GM19035 (cell line): ENCODE measurements around the gene SGPL1.

Source experiments
- ATAC-seq: cut with Tn5 transposase; IDR thresholded peaks from one replicate; pipeline ENCODE4 v1.9.1; 2021; ENCODE audit not compliant: unreplicated experiment

Gene SGPL1

GRCh38 chr10:70872291-70872690 is 56.5 kb downstream of the SGPL1 start:
- no peak for ATAC-seq

- ATAC-seq: no peak
Observed at GRCh38 chr10:70874061-70874460, 58.3 kb downstream of the SGPL1 start.

GRCh38 chr10:70879207-70879606 is 63.5 kb downstream of the SGPL1 start:
- no peak for ATAC-seq

- peak; percentile 67 for ATAC-seq
Observed at GRCh38 chr10:70880077-70880534, 64.4 kb downstream of the SGPL1 start.

GRCh38 chr10:70884741-70885140 is 69.0 kb downstream of the SGPL1 start:
- ATAC-seq: no peak

GRCh38 chr10:70885481-70885880 is 69.7 kb downstream of the SGPL1 start:
- no peak for ATAC-seq

GRCh38 chr10:70885931-70886903 is 70.5 kb downstream of the SGPL1 start:
- ATAC-seq: no peak

- ATAC-seq: no peak
Observed at GRCh38 chr10:70886921-70887665, 71.3 kb downstream of the SGPL1 start.

- ATAC-seq: peak; percentile 68
Observed at GRCh38 chr10:70887804-70888800, 72.4 kb downstream of the SGPL1 start, which contains the start of gene PCBD1. Gene PCBD1, minus strand, starts transcription at chr10:70888565. Its CDS starts 32 bp downstream, at chr10:70888533.

- ATAC-seq: no peak
Observed at GRCh38 chr10:70889291-70889690, 73.5 kb downstream of the SGPL1 start.

GRCh38 chr10:70890917-70891431 is 75.2 kb downstream of the SGPL1 start:
- ATAC-seq: no peak

GRCh38 chr10:70891627-70892026 is 75.9 kb downstream of the SGPL1 start:
- no peak for ATAC-seq

- no peak for ATAC-seq
Observed at GRCh38 chr10:70892631-70893030, 76.9 kb downstream of the SGPL1 start.

- ATAC-seq: no peak
Observed at GRCh38 chr10:70893227-70894006, 77.7 kb downstream of the SGPL1 start.

- no peak for ATAC-seq
Observed at GRCh38 chr10:70894416-70894815, 78.7 kb downstream of the SGPL1 start.

GRCh38 chr10:70896551-70896950 is 80.8 kb downstream of the SGPL1 start:
- no peak for ATAC-seq

- ATAC-seq: no peak
Observed at GRCh38 chr10:70898687-70899086, 82.9 kb downstream of the SGPL1 start.

- no peak for ATAC-seq
Observed at GRCh38 chr10:70899096-70899495, 83.3 kb downstream of the SGPL1 start.

- no peak for ATAC-seq
Observed at GRCh38 chr10:70901276-70901878, 85.6 kb downstream of the SGPL1 start.
